Activated CD4-positive, alpha-beta T cell treated with anti-CD3 and anti-CD28 coated beads for 36 hours (primary cell): ENCODE results near the gene HEXD. TPM values are rescaled to one million over a fixed set of nuclear protein-coding genes. Genes with fewer than 3 reads are reported as not detected.
"Not testable (repeated sequence)": the region's sequence is repeated elsewhere in the genome, so short reads cannot be mapped to it uniquely, and the experiment has no call there.

Experiments used
- ATAC-seq: fragments of 200-7000 bp; cut with Tn5 transposase; one replicate; pipeline ENCODE4 v1.10.0; 2021; ENCODE audit warnings: mild to moderate bottlenecking, moderate library complexity
- CTCF ChIA-PET: fragments of 350-600 bp; sonication (Branson Sonifier 250); formaldehyde crosslinking; loops from one replicate; lab custom pipeline; 2021; ENCODE audit warnings: antibody characterized with exemption; lab: Charles Lee
- POLR2A ChIA-PET: fragments of 350-600 bp; sonication (Branson Sonifier 250); formaldehyde crosslinking; loops from one replicate; lab custom pipeline; 2021; ENCODE audit warnings: antibody characterized with exemption, inconsistent platforms; lab: Charles Lee
- DNase-seq: peaks from one replicate; pipeline ENCODE4 v3.0.0-alpha.2; 2020
- H3K27ac Mint-ChIP-seq: one replicate; pipeline ENCODE4 v1.8.0; 2021; ENCODE audit warnings: mixed read lengths
- H3K27me3 Mint-ChIP-seq: one replicate; pipeline ENCODE4 v1.8.0; 2021; ENCODE audit warnings: mixed read lengths
- H3K36me3 Mint-ChIP-seq: one replicate; pipeline ENCODE4 v1.8.0; 2021; ENCODE audit warnings: low read depth, mixed read lengths
- H3K4me1 Mint-ChIP-seq: one replicate; pipeline ENCODE4 v1.8.0; 2021; ENCODE audit warnings: mixed read lengths
- H3K4me3 Mint-ChIP-seq: one replicate; pipeline ENCODE4 v1.8.0; 2021; ENCODE audit warnings: mild to moderate bottlenecking, moderate library complexity, mixed read lengths
- H3K9me3 Mint-ChIP-seq: one replicate; pipeline ENCODE4 v1.8.0; 2021; ENCODE audit warnings: low read depth, mixed read lengths
- intact Hi-C, 2 experiments: fragments of 100-400 bp; cut with DNase I in 1 of 2; cut with micrococcal nuclease in 1 of 2; formaldehyde crosslinking; loops; one replicate each; pipeline versions ENCODE4 v1.14.2 to v1.15.1; 2022 to 2024; cut with DNase I, micrococcal nuclease
- total RNA-seq, 2 experiments: library from RNA; stranded (reverse); gene quantifications; one replicate each; pipeline ENCODE4 v1.2.3, GENCODE V29; 2021

The HEXD gene
- total RNA-seq, 2 experiments from 2014 or later = 23.3 to 26.0 TPM

GRCh38 chr17:82375359-82376041, 42.6 kb upstream of the HEXD start:
- no peaks in the 10 kb centered on the region for H3K9me3 Mint-ChIP-seq
- H3K36me3 Mint-ChIP-seq = no peaks in the 10 kb centered on the region
- no peak for DNase-seq
- no peak overlapping the region for H3K27ac Mint-ChIP-seq
- peaks cover 38% of the 10 kb centered on the region for H3K27me3 Mint-ChIP-seq
- ChIA-PET CTCF (no interaction called here), POLR2A (no interaction called here)
- H3K4me1 Mint-ChIP-seq = peaks cover 17% of the 10 kb centered on the region
- no peak for ATAC-seq
- intact Hi-C loops = no loop called here
- H3K4me3 Mint-ChIP-seq = no peak overlapping the region

GRCh38 chr17:82376042-82376730, 42.0 kb upstream of the HEXD start:
- ATAC-seq (no peak), DNase-seq (no peak)
- Mint-ChIP-seq H3K4me1 (peaks cover 10% of the 10 kb centered on the region), H3K4me3 (no peak overlapping the region), H3K9me3 (no peaks in the 10 kb centered on the region), H3K36me3 (no peaks in the 10 kb centered on the region), H3K27ac (no peak overlapping the region), H3K27me3 (peaks cover 33% of the 10 kb centered on the region)
- intact Hi-C loops = no loop called here
- POLR2A ChIA-PET = no interaction called here
- CTCF ChIA-PET = interaction anchor here (0.6 kb wide), 1 partner anchor 30 kb away, joined by 5 read pairs; no protein-coding TSS in a partner anchor

- Mint-ChIP-seq H3K27me3 (peaks cover 37% of the 10 kb centered on the region), H3K4me1 (peaks cover 10% of the 10 kb centered on the region)
- H3K9me3 Mint-ChIP-seq, H3K27ac Mint-ChIP-seq, H3K36me3 Mint-ChIP-seq, CTCF ChIA-PET, ATAC-seq, POLR2A ChIA-PET, H3K4me3 Mint-ChIP-seq, DNase-seq, intact Hi-C loops: not testable (repeated sequence)
Observed at GRCh38 chr17:82377294-82377693, 40.9 kb upstream of the HEXD start.

DNA sequence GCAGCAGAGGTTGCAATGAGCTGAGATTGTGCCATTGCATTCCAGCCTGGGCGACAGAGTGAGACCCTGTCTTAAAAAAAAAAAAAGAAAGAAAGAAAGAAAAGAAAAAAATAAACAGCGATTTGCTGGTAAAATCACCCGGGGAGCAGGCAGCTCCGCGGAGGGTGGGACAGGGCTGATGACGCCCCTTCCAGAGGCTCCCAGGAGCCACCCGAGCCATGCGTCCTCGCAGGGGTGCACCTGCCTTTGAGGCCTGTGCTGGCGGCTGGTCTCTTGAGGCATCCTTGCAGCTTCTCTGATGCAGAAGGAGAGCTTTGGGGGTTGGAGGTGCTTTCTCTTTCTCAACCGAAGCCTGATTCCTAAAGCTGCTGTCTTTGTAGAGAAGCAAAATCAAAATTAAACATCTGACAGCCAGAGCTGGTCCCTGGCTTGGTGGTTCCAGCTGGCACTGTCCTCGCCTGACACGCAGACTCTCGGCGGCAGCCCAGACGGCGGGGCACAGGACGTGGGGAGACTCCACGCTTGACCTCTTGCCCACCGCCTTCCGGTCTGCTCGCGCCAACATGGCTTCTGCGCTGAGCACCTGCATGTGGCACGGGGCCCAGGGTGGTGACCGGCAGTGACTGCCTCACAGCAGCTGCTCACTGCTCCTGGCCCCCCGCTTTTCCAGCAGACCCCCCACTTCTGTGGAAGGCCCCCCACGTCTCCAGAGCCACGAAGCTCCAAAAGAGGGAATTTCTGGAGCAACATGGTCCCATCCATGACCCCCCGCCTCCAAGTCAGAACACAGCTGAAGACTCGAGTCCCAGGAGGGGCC, 40.0 kb upstream of the HEXD start:
- intact Hi-C loops = no loop called here
- no peak for DNase-seq
- peaks cover 3% of the 10 kb centered on the region for H3K4me1 Mint-ChIP-seq
- peaks cover 28% of the 10 kb centered on the region for H3K27me3 Mint-ChIP-seq
- H3K4me3 Mint-ChIP-seq = no peak overlapping the region
- no peak overlapping the region for H3K27ac Mint-ChIP-seq
- POLR2A ChIA-PET = no interaction called here
- no peak for ATAC-seq
- no peaks in the 10 kb centered on the region for H3K9me3 Mint-ChIP-seq
- H3K36me3 Mint-ChIP-seq = no peaks in the 10 kb centered on the region
- CTCF ChIA-PET = interaction anchor here (0.6 kb wide), 1 partner anchor 498 kb away, joined by 4 read pairs; no protein-coding TSS in a partner anchor

GRCh38 chr17:82378741-82379021, 39.5 kb upstream of the HEXD start:
- peaks cover 24% of the 10 kb centered on the region for H3K27me3 Mint-ChIP-seq
- POLR2A ChIA-PET = no interaction called here
- intact Hi-C loops = no loop called here
- CTCF ChIA-PET = interaction anchor here (0.6 kb wide), 1 partner anchor 498 kb away, joined by 4 read pairs; no protein-coding TSS in a partner anchor
- H3K9me3 Mint-ChIP-seq = no peaks in the 10 kb centered on the region
- DNase-seq = no peak
- H3K4me1 Mint-ChIP-seq = peaks cover 3% of the 10 kb centered on the region
- H3K27ac Mint-ChIP-seq = no peak overlapping the region
- no peak for ATAC-seq
- H3K4me3 Mint-ChIP-seq = no peak overlapping the region
- no peaks in the 10 kb centered on the region for H3K36me3 Mint-ChIP-seq

- H3K4me1 Mint-ChIP-seq = peaks cover 3% of the 10 kb centered on the region
- intact Hi-C loops = no loop called here
- no peaks in the 10 kb centered on the region for H3K36me3 Mint-ChIP-seq
- no peaks in the 10 kb centered on the region for H3K9me3 Mint-ChIP-seq
- DNase-seq = no peak
- H3K27me3 Mint-ChIP-seq = peaks cover 19% of the 10 kb centered on the region
- ChIA-PET POLR2A (interaction anchor here (0.6 kb wide), 1 partner anchor 11 kb away, joined by 4 read pairs; no protein-coding TSS in a partner anchor), CTCF (no interaction called here)
- no peak overlapping the region for H3K27ac Mint-ChIP-seq
- H3K4me3 Mint-ChIP-seq = no peak overlapping the region
- no peak for ATAC-seq
Observed at GRCh38 chr17:82380860-82381702, 37.1 kb upstream of the HEXD start.

- H3K27ac Mint-ChIP-seq, H3K4me1 Mint-ChIP-seq, H3K36me3 Mint-ChIP-seq, DNase-seq, H3K9me3 Mint-ChIP-seq, intact Hi-C loops, ATAC-seq, CTCF ChIA-PET, H3K4me3 Mint-ChIP-seq: not testable (repeated sequence)
- H3K27me3 Mint-ChIP-seq = peaks cover 18% of the 10 kb centered on the region
- POLR2A ChIA-PET = interaction anchor here (0.6 kb wide), 1 partner anchor 12 kb away, joined by 4 read pairs; no protein-coding TSS in a partner anchor
Observed at GRCh38 chr17:82381703-82382009, 36.5 kb upstream of the HEXD start.

DNA sequence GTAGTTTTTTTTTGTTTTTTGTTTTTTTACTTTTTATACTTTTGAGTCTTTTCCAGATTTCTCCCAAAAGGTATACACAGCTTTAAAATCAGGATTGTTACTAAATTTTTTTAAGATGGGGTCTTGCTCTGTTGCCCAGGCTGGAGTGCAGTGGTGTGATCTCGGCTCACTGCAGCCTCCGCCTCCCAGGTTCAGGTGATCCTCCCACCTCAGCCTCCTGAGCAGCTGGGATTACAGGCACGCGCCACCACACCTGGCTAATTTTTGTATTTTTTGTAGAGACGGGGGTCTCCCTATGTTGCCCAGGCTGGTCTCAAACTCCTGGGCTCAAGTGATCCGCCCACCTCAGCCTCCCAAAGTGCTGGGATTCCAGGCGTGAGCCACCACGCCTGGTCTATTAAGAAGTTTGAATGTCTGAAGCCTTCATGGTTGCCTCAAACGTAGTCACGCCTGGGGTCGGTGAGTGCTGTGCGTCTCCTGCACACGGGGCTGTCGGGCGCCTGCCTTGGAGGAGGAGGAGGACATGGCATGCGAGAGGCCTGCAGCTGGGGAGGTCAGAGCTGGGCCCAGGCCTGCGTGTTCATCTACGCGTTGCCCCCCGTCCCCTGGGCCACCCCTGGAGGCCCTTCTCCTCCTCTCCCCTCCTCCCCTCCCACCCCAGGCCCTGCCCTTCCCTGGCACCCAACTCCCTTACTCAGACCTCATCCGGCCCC, 35.8 kb upstream of the HEXD start:
- H3K9me3 Mint-ChIP-seq, DNase-seq, ATAC-seq, intact Hi-C loops, H3K36me3 Mint-ChIP-seq, POLR2A ChIA-PET, H3K4me3 Mint-ChIP-seq, CTCF ChIA-PET, H3K4me1 Mint-ChIP-seq, H3K27ac Mint-ChIP-seq: not testable (repeated sequence)
- H3K27me3 Mint-ChIP-seq = peaks cover 18% of the 10 kb centered on the region

DNA sequence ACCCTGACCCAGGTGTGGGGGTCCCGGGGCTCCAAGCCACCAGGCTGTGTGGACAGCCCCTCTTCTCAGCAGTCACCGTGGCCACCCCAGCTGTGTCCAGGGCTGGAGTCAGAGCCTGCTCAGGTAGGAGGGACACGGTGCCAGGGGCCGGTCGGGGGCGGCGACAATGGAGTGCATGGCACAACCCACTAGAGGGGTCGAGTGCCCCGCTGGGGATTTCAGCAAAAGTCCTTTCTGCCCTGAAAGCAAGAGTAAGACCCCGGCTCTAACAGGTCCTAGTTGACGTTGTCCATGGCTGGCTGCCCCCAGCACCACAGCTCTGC, 35.3 kb upstream of the HEXD start:
- no peak for ATAC-seq
- POLR2A ChIA-PET = no interaction called here
- DNase-seq = no peak
- Mint-ChIP-seq H3K36me3 (no peaks in the 10 kb centered on the region), H3K27me3 (peaks cover 18% of the 10 kb centered on the region), H3K27ac (no peak overlapping the region), H3K4me1 (peaks cover 3% of the 10 kb centered on the region), H3K4me3 (no peak overlapping the region), H3K9me3 (no peaks in the 10 kb centered on the region)
- intact Hi-C loops = no loop called here
- CTCF ChIA-PET = no interaction called here

GRCh38 chr17:82383411-82383810, 34.7 kb upstream of the HEXD start:
- ATAC-seq = no peak
- ChIA-PET POLR2A (no interaction called here), CTCF (no interaction called here)
- Mint-ChIP-seq H3K4me3 (no peak overlapping the region), H3K27me3 (peaks cover 18% of the 10 kb centered on the region), H3K9me3 (no peaks in the 10 kb centered on the region), H3K4me1 (peaks cover 3% of the 10 kb centered on the region), H3K36me3 (no peaks in the 10 kb centered on the region), H3K27ac (no peak overlapping the region)
- intact Hi-C loops = no loop called here
- no peak for DNase-seq
